ENCODE data around the gene CA11.
"Not testable (repeated sequence)": the region's sequence is repeated elsewhere in the genome, so short reads cannot be mapped to it uniquely, and the experiment has no call there.

The CA11 gene

DNA sequence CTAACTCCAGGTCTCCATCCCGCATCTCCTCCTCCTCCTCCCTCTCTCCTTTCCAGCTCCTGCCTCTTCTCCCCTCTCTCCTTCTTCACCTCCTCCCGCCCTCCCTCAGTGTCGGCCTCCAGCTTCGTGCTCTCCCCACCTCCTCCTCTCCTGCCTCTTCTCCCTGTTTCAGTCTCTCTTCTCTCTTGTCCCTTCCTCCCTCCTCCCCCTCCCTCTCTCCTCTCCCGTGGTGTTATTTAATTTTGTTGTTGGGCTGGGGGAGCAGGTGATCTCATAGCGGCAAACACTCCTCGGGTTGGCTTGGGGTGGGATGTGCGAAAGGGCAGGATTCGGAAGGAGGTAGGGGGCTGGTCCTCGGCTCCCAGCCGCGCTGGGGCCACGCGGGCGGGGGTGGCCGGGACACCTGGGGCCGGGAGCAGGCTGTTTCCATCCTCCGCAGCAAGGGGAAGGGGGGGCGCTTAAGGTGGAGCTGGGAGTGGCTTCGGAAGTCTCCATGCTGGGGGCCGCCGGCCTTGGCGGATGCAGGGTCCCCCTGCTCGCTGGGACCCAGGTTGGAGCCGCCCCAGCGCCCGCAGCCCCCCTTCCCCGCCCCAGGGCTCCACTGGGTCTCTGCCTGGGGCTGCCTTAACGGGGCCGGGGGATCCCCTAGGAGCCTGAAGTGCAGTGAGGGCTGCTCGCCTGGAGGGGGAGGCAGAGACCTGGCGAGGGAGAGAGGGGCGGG, at the start of gene CA11:
TSS of gene CA11 (minus strand) at position 187 of the 721 bp plus-strand sequence. CDS start 555 bp downstream, outside the sequence.
- DNase-seq (ENCODE audit: low spot score), result peak; percentile 91

GRCh38 chr19:48693629-48694028, 47.6 kb upstream of the CA11 start:
- not testable (repeated sequence) for DNase-seq (ENCODE audit: low spot score)

DNA sequence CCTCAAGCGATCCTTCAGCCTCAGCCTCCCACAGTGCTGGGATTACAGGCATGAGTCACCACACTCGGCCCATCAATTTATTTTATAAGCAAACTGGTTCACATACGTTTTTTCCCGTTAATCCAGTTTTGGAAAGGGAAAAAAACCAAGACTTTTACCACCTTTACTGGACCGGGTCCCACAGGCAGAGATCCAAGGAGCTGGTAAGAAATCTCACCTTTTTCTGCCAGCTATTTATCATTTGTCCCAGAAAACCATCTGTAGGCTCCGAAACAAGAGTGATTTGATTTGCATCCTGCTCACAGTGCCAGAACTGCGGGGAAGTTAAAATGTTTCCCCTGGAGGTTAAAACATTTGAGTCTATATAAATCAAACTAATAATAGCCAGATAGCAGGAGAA, 43.5 kb upstream of the CA11 start:
- DNase-seq (ENCODE audit: low spot score), result no peak

GRCh38 chr19:48687776-48688175, 41.8 kb upstream of the CA11 start:
- DNase-seq (ENCODE audit: low spot score), result no peak

GRCh38 chr19:48686637-48687036, 40.6 kb upstream of the CA11 start:
- DNase-seq (ENCODE audit: low spot score), result not testable (repeated sequence)

- DNase-seq (ENCODE audit: low spot score), result no peak
Measured at GRCh38 chr19:48686088-48686487, 40.1 kb upstream of the CA11 start.

DNA sequence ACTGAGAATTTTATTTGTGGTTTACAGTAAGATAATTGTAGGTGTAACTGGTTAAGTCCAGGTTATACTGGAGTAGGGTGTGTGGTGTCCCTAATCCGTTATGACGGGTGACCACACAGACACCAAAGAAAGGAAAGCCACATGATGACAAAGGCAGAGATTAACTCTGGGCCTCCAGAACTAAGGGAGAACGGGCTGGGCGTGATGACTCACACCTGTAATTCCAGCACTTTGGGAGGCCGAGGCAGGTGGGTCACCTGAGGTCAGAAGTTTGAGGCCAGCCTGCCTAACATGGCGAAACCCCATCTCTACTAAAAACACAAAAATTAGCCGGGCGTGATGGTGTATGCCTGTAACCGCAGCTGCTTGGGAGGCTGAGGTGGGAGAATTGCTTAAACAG, 39.6 kb upstream of the CA11 start:
- no peak for DNase-seq (ENCODE audit: low spot score)

DNA sequence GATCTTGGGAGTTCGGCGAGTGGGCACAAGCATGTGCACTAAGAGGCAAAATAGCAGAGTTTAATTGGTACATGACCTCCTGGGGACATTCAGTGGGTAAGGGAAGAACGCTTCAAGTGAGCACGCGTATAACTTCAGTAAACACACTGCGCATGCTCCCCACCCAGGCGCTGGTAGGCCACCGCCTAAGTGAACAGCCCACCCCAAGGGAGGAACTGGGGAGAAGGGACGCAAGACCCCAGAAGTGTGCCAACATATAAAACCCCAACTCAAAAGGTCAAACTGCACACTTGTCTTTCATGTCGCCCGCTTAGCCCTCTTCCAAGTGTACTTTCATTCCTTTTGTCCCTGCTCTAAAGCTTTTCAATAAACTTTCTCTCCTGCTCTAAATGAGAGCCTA, 37.4 kb upstream of the CA11 start:
- DNase-seq (ENCODE audit: low spot score), result peak; percentile 34

DNA sequence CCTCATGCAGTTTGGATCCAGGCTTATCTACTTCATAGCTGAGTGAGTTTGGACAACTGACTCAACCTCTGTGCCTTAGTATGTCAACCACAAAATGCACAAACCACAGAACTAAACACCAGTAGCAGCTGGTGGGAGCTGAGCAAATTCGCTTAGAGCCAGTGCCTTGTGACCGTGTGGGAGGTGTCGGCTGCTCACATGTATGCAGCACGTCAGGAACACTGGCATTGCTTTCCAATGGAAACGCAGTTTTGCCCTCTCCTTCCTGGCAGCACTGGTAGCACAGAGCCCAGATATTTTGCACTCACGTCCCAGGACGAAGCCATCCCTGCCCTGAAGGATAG, 35.1 kb upstream of the CA11 start:
- DNase-seq (ENCODE audit: low spot score), result peak; percentile 91

DNA sequence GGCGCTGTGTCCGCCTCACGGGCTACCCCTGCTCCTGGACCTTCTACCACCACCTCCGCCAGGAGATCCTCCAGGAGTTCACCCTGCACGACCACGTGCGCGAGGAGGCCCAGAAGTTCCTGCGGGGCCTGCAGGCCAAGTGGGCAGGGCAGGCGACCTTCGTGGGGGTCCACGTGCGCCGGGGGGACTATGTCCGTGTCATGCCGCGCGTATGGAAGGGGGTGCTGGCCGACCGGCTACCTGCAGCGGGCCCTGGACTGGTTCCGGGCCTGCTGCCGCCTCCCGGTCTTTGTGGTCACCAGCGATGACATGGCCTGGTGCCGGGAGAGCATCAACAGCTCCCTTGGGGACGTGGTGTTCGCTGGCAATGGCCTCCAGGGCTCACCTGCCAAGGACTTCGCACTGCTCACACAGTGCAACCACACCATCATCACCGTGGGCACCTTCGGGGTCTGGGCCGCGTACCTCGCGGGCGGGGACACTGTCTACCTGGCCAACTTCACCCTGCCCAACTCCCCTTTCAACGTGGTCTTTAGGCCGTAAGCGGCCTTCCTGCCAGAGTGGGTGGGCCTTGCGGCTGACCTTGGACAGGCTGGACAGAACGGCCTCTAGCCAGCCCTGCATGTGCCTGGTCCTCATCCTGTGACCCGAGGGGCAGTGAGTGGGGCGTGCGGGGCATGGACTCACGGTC, 34.6 kb upstream of the CA11 start:
- DNase-seq (ENCODE audit: low spot score), result no peak

GRCh38 chr19:48680006-48680405, 34.0 kb upstream of the CA11 start:
- not testable (repeated sequence) for DNase-seq (ENCODE audit: low spot score)

DNA sequence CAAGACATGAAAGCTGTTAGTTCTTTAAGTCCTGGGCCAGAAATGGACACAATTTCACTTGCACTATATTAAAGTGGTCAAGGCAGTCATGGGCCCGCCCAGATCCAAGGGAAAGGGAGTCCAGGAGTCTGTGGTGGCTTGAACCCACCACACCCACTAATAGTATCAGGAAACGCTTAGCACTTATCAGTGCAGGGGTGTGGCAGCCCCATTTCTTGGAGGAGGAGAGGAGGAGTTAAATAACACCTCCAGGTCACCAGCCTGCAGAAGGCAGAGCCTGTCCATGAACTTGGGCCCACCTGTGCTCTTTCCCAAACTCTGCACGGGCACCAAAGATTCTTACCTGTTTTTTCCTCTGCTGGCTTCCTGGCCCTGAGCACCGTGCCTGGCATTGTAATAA, 32.2 kb upstream of the CA11 start:
- no peak for DNase-seq (ENCODE audit: low spot score)

GRCh38 chr19:48676887-48677286, 30.9 kb upstream of the CA11 start:
- DNase-seq (ENCODE audit: low spot score), result no peak

- DNase-seq (ENCODE audit: low spot score), result no peak
Measured at GRCh38 chr19:48676487-48676886, 30.5 kb upstream of the CA11 start.

DNA sequence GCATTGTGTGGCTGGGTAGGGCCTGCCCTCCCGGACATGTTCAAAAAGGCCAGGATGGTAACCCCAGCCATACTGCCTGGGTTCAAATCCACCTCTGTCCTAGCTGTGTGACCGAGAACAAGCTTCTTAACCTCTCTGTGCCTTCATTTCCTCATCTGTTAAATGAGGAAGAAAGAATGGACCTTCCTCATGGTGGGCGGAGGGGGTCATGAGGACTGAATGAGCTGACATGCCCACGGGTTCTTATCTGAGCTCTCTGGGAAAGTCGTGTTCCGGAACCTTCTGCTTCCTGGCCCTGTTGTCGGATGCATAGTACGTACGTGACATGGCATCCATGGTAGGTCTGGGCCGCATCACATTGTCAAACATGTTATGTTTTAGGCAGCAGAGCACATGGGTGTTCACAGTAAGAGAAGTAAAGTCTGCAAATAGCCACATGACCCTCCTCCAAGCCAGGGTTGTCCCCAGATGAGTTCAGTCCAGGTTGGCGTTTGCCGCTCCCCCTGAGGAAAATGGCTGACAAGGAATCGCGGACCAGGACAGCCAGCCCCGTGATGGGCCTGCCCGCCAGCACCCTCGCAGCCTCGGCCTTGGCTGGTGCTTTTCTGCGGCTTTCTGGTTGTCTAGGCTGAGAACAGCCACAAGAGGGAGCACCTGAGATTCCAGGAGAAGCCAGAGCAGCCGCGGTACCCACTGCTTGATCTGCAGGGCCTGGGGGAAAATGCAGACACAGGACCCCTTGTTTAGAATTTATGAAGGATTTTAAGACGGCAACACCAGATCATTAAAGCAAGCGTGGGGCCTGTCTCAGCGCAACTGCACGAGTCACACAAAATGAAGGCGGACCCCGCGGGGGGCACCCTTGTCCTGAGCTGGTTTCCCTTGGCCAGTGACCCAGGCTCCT, 29.2 kb upstream of the CA11 start:
- DNase-seq (ENCODE audit: low spot score), result peak; percentile 95

- DNase-seq (ENCODE audit: low spot score), result no peak
Measured at GRCh38 chr19:48674216-48674809, 28.3 kb upstream of the CA11 start.

DNA sequence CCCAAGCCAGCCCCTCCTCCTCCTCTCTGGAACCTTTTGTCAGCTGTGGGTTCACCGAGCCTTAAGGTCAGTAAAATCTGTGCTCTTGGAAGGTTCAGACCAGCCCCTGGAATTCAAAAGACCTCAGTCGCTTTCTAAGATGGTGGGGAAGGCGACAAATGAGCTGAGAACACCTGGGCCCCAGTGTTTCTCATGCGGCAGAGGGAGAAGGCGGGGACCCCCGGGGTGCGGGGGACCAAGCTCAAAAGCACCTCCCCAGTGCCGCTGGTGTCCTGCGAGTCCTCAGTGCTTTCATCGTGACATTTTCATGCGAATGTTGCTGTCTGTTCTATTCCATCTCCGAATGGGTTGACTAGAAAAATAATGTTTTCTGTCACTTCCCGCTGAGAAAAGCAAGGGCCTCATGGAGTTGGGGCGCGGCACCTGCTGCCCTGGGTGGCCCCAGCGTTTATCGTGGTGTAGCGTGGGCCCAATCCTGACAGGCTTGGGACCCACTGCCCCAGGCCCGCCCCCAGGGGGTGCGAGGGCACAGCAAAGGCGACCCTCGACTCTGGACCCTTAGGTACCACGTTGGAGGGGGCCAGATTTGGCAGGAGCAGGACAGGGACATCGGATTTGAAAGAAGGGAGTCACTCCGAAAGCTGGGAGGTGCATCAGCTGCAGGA, 27.6 kb upstream of the CA11 start:
- no peak for DNase-seq (ENCODE audit: low spot score)

DNA sequence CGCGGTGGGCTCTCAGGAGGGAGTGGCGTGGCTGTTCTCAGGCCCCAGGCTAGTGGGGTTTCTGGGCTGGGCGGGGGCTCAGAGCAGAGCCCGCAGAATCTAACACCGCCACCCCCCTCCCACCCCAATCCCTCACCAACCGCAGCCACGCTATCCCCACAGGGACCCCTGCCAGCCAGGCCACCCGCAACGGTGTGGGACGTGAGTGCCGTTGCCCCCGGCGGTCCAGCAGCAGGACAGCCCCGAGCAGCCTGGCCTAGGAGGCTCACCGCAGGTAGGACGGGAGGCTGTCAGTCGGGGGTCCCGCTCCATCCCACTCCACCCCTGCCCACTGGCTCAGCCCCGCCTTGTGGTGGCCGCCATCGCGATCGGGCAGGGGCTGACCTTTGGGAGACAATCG, 27.0 kb upstream of the CA11 start, which contains the start of gene NTN5:
TSS of gene NTN5 (minus strand) at position 24 of the 400 bp plus-strand sequence. CDS start 2,031 bp downstream, outside the sequence.
- no peak for DNase-seq (ENCODE audit: low spot score)

DNA sequence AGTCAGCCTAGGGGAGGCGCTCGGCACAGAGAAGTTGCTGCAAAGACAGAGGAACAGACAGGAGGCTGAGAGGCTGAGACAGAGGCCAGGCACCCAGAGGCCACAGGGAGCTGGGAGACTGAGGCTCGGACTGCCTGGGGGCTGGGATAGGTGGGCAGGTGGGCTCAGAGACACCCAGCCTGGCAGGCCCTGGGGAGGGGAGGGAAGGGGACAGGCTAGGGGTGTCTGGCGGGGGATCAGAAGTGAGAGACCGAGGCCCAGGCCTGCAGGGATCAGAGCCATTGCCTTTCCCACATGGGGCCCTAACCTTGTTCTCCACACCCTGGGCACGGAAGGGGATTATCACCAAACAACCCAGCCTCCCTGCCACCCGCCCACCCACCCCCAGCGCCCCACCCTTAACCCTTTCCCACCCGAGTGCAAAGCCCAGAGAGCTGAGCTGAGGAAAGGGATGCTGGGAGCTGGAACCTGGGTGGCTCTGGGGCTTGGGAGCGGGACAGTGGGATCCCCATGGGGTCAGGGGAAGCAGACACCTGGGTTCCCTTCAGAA, 25.5 kb upstream of the CA11 start:
- DNase-seq (ENCODE audit: low spot score), result no peak

- no peak for DNase-seq (ENCODE audit: low spot score)
Measured at GRCh38 chr19:48670699-48671445, 24.9 kb upstream of the CA11 start.

Measured in AG08396 (cell line).